AG09319 (cell line): ENCODE data around the gene RSPH1.

Source experiments
- DNase-seq: peaks from one replicate; pipeline ENCODE4 v3.0.0-alpha.2; 2010; ENCODE audit warnings: low read depth; ENCODE audit errors: extremely low read depth
- TF ChIP-seq, protein P1 (sequence below): IDR thresholded peaks from 2 replicates; pipeline ENCODE4 v1.5.1; 2011; ENCODE audit warnings: low read depth, mild to moderate bottlenecking, inconsistent platforms, low read length, moderate library complexity

Gene RSPH1

DNA sequence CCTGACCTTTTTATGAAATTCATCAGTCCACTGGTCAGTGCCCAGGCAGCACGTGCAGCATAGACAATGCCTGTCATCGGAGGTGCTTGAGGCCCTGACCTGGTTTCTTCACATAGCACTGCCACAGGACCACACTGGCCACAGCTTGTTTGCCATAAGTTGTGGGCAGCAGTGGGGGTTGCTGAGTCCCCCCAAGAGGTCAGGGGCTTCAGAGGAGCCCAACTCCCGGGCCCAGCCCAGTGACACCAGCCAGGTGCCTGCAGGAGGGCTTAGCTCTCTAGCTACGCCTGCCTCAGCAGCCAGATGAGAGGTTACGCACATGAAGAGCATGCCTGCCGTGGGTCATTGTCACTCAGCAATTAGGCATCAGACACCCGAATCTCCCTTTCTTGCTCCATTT is 50.7 kb downstream of the RSPH1 start:
- no peak for DNase-seq
- TF ChIP-seq, protein P1, sequence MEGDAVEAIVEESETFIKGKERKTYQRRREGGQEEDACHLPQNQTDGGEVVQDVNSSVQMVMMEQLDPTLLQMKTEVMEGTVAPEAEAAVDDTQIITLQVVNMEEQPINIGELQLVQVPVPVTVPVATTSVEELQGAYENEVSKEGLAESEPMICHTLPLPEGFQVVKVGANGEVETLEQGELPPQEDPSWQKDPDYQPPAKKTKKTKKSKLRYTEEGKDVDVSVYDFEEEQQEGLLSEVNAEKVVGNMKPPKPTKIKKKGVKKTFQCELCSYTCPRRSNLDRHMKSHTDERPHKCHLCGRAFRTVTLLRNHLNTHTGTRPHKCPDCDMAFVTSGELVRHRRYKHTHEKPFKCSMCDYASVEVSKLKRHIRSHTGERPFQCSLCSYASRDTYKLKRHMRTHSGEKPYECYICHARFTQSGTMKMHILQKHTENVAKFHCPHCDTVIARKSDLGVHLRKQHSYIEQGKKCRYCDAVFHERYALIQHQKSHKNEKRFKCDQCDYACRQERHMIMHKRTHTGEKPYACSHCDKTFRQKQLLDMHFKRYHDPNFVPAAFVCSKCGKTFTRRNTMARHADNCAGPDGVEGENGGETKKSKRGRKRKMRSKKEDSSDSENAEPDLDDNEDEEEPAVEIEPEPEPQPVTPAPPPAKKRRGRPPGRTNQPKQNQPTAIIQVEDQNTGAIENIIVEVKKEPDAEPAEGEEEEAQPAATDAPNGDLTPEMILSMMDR = no peak

DNA sequence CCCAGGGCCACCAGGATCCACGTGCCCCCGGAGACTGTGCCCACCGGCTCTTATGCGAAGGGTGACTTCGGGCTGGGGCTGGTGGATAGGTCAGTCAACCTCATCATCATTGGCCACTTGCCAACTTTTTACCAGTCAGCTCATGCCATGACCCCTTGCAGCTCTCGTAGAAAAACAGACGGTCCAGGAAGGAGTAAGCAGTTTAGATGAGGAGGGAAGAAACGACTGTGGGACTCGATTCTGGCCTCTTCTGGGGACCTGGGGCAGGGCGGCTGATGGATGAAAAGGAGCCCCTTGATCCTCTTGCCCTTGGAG is 51.3 kb downstream of the RSPH1 start:
- DNase-seq = no peak
- TF ChIP-seq, protein P1 = no peak

DNA sequence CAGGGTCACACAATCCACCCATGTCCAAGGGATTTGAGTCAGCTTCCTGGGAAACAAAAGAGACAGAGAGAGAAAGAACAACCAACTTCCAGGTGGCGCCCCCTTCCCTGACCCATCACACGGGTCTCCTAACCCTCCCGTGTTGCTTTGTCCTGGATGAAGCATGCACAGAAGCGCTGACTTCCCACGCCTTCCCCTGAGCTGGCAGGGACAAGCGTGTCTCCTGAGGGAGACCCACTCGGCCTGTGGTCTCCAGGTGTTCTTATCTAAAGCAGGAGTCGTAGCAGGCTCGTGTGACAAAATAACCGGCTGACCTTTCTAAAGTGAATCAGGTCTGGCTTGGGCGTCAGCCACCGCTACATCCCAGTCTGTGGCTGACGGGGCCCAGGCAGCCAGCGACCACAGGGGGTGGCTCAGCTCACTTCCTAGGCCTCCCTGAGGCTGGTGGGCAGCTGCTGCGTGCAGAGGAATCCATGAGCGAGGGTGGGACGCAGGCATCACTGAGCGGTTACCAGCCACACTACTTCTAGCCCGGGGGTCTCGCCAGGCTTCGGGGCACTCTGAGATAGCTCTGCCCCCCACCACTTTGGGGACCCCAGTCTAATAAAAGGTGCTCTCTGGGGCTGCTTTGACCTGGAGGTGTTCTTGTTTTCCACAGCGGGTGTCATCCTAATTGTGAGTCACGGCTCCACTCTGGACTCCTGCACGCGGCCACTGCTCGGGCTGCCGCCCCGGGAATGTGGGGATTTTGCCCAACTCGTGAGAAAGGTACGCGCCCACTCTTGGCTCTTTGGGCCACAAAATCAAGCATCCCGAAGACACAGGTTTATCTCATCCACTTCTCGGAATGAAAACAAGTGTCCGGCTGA is 51.9 kb downstream of the RSPH1 start:
- no peak for DNase-seq
- TF ChIP-seq, protein P1 = no peak

DNA sequence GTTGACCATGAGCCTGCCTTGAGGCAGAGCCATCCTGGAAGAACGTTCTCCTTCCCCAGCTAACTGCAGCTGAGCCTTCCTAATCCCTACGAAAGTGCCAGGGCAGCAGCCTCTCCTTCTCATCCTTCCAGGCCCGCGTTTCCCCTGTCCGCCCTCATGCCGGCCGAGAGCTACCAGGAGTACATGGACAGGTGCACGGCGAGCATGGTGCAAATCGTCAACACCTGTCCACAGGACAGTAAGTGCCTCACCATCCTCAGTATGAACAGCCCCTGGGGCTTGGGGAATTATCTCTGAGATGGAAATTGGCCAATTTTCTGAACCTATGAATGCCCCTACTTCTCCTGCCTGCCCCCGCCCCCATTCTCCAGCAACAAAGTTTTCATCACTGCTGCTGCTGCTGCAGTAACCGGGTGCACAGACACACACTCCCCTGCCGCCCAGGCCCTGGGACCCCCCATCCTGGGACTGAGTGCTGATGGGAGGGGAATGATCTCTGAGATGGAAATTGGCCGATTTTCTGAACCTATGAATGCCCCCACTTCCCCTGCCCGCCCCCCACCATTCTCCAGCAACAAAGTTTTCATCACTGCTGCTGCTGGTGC is 52.7 kb downstream of the RSPH1 start:
- TF ChIP-seq, protein P1 = no peak
- DNase-seq = no peak

DNA sequence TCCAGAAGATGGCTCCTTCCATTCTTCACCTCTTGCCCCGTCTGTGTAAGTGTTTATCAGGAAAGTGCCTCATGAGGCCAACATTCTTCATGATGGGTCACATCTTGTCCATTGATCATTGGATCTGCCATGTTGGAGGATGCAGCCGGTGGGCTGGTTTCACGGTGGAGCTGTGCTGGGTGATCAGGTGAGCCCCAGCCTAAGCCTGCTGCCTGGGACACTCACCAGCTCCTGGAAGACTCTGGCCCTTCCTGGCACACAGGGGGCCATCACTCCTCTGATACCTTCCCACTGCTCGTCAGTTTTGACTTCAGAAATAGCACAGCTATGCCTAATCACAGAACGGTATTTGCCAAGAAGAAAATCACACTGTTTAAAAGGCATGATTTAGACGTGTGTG is 54.1 kb downstream of the RSPH1 start:
- TF ChIP-seq, protein P1 = no peak
- no peak for DNase-seq

DNA sequence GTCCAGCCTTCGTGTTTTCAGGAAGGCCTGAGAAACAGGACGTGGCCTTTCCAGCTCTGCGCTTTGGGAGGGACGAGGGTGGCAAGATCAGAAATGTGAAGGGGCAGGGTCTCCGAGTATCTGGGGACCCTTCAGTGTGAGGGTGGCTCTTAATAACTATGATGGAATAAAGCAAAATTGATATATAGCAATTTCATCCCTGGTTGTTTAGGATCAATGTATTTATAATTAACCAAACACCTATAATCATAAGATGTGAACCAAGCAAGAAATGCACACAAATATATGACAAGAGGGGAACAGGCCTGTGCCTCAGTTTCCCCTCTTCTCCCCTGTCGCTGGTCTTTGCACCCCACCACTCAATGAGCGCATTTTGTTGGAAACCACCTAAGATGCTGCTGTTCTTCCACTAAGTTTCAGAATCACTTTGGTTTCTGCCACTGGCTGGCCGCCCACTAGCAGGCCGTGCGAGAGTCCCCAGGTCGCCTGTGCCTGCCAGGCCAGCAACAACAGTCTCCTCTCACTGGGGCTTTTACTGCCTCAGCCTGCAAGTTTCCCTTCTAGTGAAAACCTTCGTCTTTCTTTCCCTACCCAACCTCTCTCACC is 55.7 kb downstream of the RSPH1 start:
- TF ChIP-seq, protein P1 = no peak
- DNase-seq = no peak
